Motor neuron (in vitro differentiated cells): ENCODE results near the gene RNF217. TPM values are rescaled to one million over a fixed set of nuclear protein-coding genes. Genes with fewer than 3 reads are reported as not detected.

ENCODE experiments used
- ATAC-seq, 8 experiments: fragments of 200-7000 bp; cut with Tn5 transposase; replicated peaks in 6 of 8; 2 replicates each; pipeline ENCODE4 v1.8.0; 2021; ENCODE audit warnings: mild to moderate bottlenecking in 8 of 8, moderate library complexity in 8 of 8
- H3K27ac ChIP-seq, 2 donors: fragments of 250-450 bp; sonication (Bioruptor Pico); 2 replicates each; pipeline ENCODE4 v1.9.0; 2021; ENCODE audit warnings: antibody characterized with exemption in 2 of 2, mild to moderate bottlenecking in 2 of 2, moderate library complexity in 1 of 2
- H3K4me1 ChIP-seq, 2 donors: fragments of 250-450 bp; sonication (Bioruptor Pico); replicated peaks in 1 of 2; 2 replicates each; pipeline ENCODE4 v1.6.1; 2021; ENCODE audit warnings: antibody characterized with exemption in 2 of 2, mild to moderate bottlenecking in 2 of 2, moderate library complexity in 1 of 2
- H3K4me3 ChIP-seq, 5 donors: fragments of 250-450 bp; sonication (Bioruptor Pico); 2 replicates each; pipeline ENCODE4 v1.9.0; 2021; ENCODE audit warnings: antibody characterized with exemption in 5 of 5, mild to moderate bottlenecking in 5 of 5, moderate library complexity in 4 of 5
- WGBS, 10 experiments: fragments of 450-650 bp; shearing (Covaris generic); methylation state at CpG; one replicate each; pipeline ENCODE4 v1.0.0; 2022; 5-methylcytosine and 5-hydroxymethylcytosine counted together
- in situ Hi-C, 9 experiments: fragments of 400-800 bp; cut with MboI; loops; one replicate each; pipeline ENCODE4 v1.15.0; 2021; ENCODE audit warnings: low sequenced_read_pairs in 9 of 9, low pct_unique_long_range_greater_than_20kb in 2 of 9; ENCODE audit not compliant: unreplicated experiment in 9 of 9
- total RNA-seq, 8 experiments: library from RNA; unstranded; fragments of 300-600 nt; gene quantifications; 2 replicates each; pipeline versions ENCODE4 v1.2.3 to v1.2.4, GENCODE V29; 2022

Gene RNF217
- total RNA-seq, 8 experiments from 2014 or later = 5.4 to 28.0 (median 11.9) TPM

DNA sequence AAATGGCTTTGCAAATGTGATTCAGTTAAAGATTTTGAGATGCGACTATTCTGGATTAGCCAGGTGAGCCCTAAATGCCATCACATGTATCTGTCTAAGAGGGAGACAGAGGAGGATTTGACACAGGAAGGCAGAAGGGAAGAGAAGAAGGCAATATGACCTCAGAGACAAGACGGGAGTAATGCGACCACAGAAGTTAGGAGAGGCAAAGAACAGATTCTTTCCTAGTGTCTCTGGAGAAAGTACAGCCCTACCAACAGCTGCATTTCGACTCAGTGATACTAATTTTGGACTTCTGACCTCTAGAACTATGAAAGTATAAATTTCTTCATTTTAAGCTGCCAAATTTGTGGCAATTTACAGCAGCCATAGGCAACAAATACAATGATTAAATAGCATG, 167.1 kb downstream of the RNF217 start:
- 33 to 100% (median 50%) methylated on average over 1 to 4 of the region's 4 CpGs; no CpG with 5 or more reads in 1 of the 10 experiments for WGBS, 10 experiments
- in situ Hi-C loops = no loop called here
- no peaks in the 10 kb centered on the region for H3K4me1 ChIP-seq
- no peak overlapping the region for H3K4me3 ChIP-seq
- H3K27ac ChIP-seq = no peak overlapping the region
- ATAC-seq = no peak

DNA sequence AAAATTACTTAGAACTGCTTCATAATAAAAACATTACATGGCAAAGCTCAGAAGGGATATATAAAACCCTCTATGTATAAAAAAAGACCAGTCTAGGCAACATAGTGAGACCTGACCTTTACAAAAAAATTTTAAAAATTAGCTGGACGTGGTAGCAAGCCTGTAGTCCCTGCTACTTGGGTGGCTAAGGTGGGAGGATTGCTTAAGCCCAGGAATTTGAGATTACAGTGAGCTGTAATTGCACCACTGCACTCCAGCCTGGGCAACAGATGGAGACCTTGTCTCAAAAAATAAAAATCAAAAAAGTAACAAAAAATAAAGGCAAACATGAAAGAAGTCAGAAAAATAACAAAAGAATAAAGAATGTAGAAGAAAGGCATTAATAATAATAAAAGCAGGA, 169.8 kb downstream of the RNF217 start:
- WGBS, 10 experiments = 0 to 100% (median 53%) methylated on average over 1 of the region's 1 CpG; no CpG with 5 or more reads in 1 of the 10 experiments
- H3K4me3 ChIP-seq = no peak overlapping the region
- H3K27ac ChIP-seq = no peak overlapping the region
- ATAC-seq = no peak
- in situ Hi-C loops = no loop called here
- H3K4me1 ChIP-seq = no peaks in the 10 kb centered on the region

DNA sequence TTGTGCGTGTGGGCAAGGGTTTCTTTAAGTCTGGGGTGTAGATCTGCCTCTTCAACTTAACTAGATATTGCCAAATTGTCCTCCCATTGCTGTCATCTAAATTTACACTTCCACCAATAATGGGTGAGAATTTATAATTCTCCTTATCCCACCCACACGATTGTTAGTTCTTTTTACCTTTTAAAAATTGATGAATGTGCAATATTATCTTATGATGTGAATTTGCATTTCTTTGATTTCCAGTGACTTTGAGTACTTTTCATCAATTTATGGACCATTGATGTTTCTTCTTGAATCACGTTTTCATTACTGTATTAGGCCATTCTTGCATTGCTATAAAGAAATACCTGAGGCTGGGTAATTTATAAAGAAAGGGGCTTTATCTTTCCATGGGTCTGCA, 174.1 kb downstream of the RNF217 start:
- Histone ChIP-seq H3K27ac (no peak overlapping the region), H3K4me3 (no peak overlapping the region), H3K4me1 (peaks cover 0 to 3% of the 10 kb centered on the region in 2 donors)
- WGBS, 10 experiments = 43 to 93% (median 79%) methylated on average over 1 to 3 of the region's 3 CpGs
- in situ Hi-C loops = no loop called here
- no peak for ATAC-seq

DNA sequence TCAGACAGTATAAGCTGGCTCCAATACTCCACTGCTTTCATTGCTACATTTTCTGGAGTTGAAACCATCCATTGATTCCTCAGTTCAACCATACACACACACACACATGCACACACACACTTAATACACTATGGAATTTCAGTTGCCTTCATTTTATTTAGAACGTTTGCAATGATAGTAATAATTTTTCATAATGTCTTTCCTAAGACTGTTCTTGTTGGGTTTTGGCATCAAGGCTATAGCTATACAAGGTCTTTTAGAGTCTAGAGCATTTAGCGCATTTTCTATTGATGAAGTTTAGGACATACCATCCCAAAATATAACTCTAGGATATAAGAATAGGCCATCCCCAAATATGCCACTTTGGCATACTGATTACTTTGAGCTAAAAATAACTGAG, 175.8 kb downstream of the RNF217 start:
- H3K4me3 ChIP-seq = no peak overlapping the region
- no peak overlapping the region for H3K27ac ChIP-seq
- in situ Hi-C loops = no loop called here
- WGBS, 10 experiments = 17 to 100% (median 94%) methylated on average over 1 to 2 of the region's 2 CpGs; no CpG with 5 or more reads in 1 of the 10 experiments
- no peak for ATAC-seq
- peaks cover 0 to 5% of the 10 kb centered on the region in 2 donors for H3K4me1 ChIP-seq

DNA sequence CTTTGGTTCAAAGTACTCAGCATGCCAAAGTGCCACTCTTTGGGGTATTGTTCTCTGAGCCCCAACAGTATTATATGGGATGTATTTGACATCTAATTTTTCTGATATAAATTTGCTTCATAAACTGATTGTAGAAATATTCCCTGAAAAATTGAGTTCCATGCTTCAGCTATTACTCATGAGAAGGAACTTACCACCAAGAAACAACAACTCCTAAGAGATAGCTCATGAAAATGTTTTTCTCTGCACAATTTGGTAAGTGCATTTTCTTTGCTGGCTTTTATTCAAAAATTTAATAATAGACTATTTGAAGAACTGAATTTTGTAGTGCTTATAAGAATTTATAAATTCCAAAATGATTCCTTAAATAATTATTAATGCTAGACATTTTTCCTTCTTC, 178.6 kb downstream of the RNF217 start:
- no peak for ATAC-seq
- H3K4me3 ChIP-seq = no peak overlapping the region
- H3K27ac ChIP-seq = no peak overlapping the region
- peaks cover 0 to 5% of the 10 kb centered on the region in 2 donors for H3K4me1 ChIP-seq
- in situ Hi-C loops = no loop called here

Other genes starting within 250 kb of the RNF217 start
- gene TPD52L1, start 191.3 kb downstream of the RNF217 start, total RNA-seq = 100 to 1,000 TPM in 3 of 8 experiments, 10 to 100 TPM in 4, 1 to 10 TPM in 1; 3.8 to 638 (median 26.5) TPM